ENCODE data around the gene PRELID2. TPM values are rescaled to one million over a fixed set of nuclear protein-coding genes. Genes with fewer than 3 reads are reported as not detected.
A peak's percentile ranks its signal among the peaks of the same experiment; 100 is the strongest.

Gene PRELID2
- total and polyA plus RNA-seq, 2 donors (not counting 3 experiments of a cell fraction or from before 2014, with no cell fraction given) = 3.2 to 16.4 TPM

DNA sequence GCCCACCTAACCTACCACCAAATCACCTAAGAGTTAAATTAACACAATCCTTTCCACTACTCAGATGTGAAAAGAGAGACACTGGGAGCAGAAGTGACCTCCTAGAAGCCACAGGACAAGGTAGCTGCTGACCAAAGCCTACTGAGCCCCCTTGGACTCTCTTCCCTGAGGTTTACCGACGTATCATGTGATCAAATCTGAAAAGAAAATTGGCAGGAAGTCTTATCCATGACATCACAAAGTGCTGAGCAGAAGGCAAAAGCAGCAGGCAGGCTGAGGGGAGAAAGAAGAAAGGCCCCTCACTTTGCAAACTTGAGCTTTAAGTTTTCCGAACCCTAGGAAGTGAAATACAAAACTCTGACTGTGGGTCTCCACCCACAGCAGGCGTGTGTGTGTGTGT, 11.1 kb downstream of the PRELID2 start:
- Histone ChIP-seq H3K4me2 (ENCODE audit: insufficient read depth, low read length) (no peak overlapping the region), H3K4me3 (replicated peaks in 1 of 3; ENCODE audit: insufficient read depth in 1 of 3, low read depth in 1 of 3, low read length in 3 of 3) (no peak overlapping the region), H2AFZ (ENCODE audit: low read depth, low read length) (peak overlapping the region; percentile 13), H3K36me3 (ENCODE audit: control insufficient read depth in 2 of 2, extremely low read depth in 1 of 2, insufficient read depth in 2 of 2, low read length in 2 of 2) (no peaks in the 10 kb centered on the region), H3K9ac (replicated peaks; ENCODE audit: extremely low read depth, insufficient read depth, low read length) (no peak overlapping the region), H3K4me1 (ENCODE audit: control insufficient read depth, extremely low read depth, insufficient read depth, low read length) (peaks cover 12% of the 10 kb centered on the region), H3K79me2 (ENCODE audit: control insufficient read depth, insufficient read depth, low read length) (no peaks in the 10 kb centered on the region), H3K27ac (ENCODE audit: insufficient read depth, low read depth, low read length) (no peak overlapping the region), H4K20me1 (replicated peaks; ENCODE audit: control insufficient read depth, extremely low read depth, insufficient read depth, low read length) (no peaks in the 10 kb centered on the region), H3K9me1 (replicated peaks; ENCODE audit: control insufficient read depth, extremely low read depth, insufficient read depth, low read length) (no peaks in the 10 kb centered on the region), H3K9me3 (replicated peaks; ENCODE audit: control insufficient read depth, insufficient read depth, low read length) (no peaks in the 10 kb centered on the region), H3K27me3 (ENCODE audit: control insufficient read depth in 2 of 2, insufficient read depth in 2 of 2, low read length in 2 of 2) (no peaks in the 10 kb centered on the region)
- DNase-seq (ENCODE audit: low read depth, low spot score) (no peak), FAIRE-seq (no peak)
- TF ChIP-seq GATA2 (IDR thresholded peaks at IDR 0.05; ENCODE audit: insufficient read depth, insufficient read length, low read depth, low read length) (no peak), POLR2AphosphoS5 (IDR thresholded peaks at IDR 0.05; ENCODE audit: insufficient read depth, low read depth, low read length) (no peak), POLR2A (IDR thresholded peaks at IDR 0.05; ENCODE audit: low read depth, low read length) (no peak)
- TF ChIP-seq, protein P1, sequence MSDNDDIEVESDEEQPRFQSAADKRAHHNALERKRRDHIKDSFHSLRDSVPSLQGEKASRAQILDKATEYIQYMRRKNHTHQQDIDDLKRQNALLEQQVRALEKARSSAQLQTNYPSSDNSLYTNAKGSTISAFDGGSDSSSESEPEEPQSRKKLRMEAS (IDR thresholded peaks at IDR 0.05; ENCODE audit: insufficient read depth, insufficient read length) = no peak
- ChIA-PET POLR2A (no interaction called here), CTCF (interaction anchor here (0.7 to 5.6 kb wide), 4 partner anchors 11 to 142 kb away, joined by 3 to 70 read pairs (median 4); partner anchors contain the start of gene PRELID2)
- dilution Hi-C loops (cut with MboI; ENCODE audit: extremely low pct_ligation_motif_present, low sequenced_read_pairs) = no loop called here
- intact Hi-C loops (cut with micrococcal nuclease) = loop anchor here (2.0 to 10.0 kb wide), 4 partner anchors 71 to 1621 kb away; no protein-coding TSS in a partner anchor
- BruUV-seq (replicated peaks) = no TSS peak

DNA sequence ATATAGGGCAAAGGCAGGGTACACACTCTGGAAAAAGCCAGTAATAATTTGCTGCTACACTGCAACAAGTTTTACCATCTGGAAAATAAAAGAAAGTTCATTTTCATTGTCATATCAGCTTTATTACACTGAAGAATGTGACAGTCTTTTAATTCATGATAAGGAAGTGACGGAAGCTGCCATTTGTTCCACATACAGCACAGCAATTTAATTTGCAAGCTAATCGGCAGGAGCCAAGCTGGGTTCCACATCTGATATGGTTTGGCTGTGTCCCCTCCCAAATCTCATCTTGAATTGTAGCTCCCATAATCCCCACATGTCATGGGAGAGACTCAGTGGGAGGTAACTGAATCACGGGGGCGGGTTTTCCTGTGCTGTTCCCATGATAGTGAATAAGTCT, 16.5 kb downstream of the PRELID2 start:
- FAIRE-seq = no peak
- Histone ChIP-seq H3K9me1 (replicated peaks; ENCODE audit: control insufficient read depth, extremely low read depth, insufficient read depth, low read length) (no peaks in the 10 kb centered on the region), H4K20me1 (replicated peaks; ENCODE audit: control insufficient read depth, extremely low read depth, insufficient read depth, low read length) (no peaks in the 10 kb centered on the region), H3K27ac (ENCODE audit: insufficient read depth, low read depth, low read length) (no peak overlapping the region), H3K4me1 (ENCODE audit: control insufficient read depth, extremely low read depth, insufficient read depth, low read length) (peaks cover 12% of the 10 kb centered on the region), H3K36me3 (ENCODE audit: control insufficient read depth in 2 of 2, extremely low read depth in 1 of 2, insufficient read depth in 2 of 2, low read length in 2 of 2) (no peaks in the 10 kb centered on the region), H3K9me3 (replicated peaks; ENCODE audit: control insufficient read depth, insufficient read depth, low read length) (no peaks in the 10 kb centered on the region), H3K79me2 (ENCODE audit: control insufficient read depth, insufficient read depth, low read length) (no peaks in the 10 kb centered on the region), H3K4me2 (ENCODE audit: insufficient read depth, low read length) (no peak overlapping the region), H3K4me3 (replicated peaks in 1 of 3; ENCODE audit: insufficient read depth in 1 of 3, low read depth in 1 of 3, low read length in 3 of 3) (no peak overlapping the region), H2AFZ (ENCODE audit: low read depth, low read length) (no peak overlapping the region), H3K27me3 (ENCODE audit: control insufficient read depth in 2 of 2, insufficient read depth in 2 of 2, low read length in 2 of 2) (no peaks in the 10 kb centered on the region), H3K9ac (replicated peaks; ENCODE audit: extremely low read depth, insufficient read depth, low read length) (no peak overlapping the region)
- intact Hi-C loops (cut with micrococcal nuclease) = no loop called here
- no peak for DNase-seq (ENCODE audit: low read depth, low spot score)
- no TSS peak for BruUV-seq (replicated peaks)
- TF ChIP-seq POLR2A (IDR thresholded peaks at IDR 0.05; ENCODE audit: low read depth, low read length) = no peak
- POLR2A ChIA-PET = no interaction called here
- CTCF ChIA-PET = interaction anchor here (1.5 kb wide), 1 partner anchor 1615 kb away, joined by 7 read pairs; no protein-coding TSS in a partner anchor
- dilution Hi-C loops (cut with MboI; ENCODE audit: extremely low pct_ligation_motif_present, low sequenced_read_pairs) = no loop called here
